Measurements from ENCODE around the gene AGAP5.

AGAP5 gene

GRCh38 chr10:73650537-73651331, 47.2 kb downstream of the AGAP5 start:
- DNase-seq = no peak

- no peak for DNase-seq
These were observed 47.9 kb downstream of the AGAP5 start for GRCh38 chr10:73649876-73650536.

- DNase-seq = no peak
These were observed 48.7 kb downstream of the AGAP5 start for GRCh38 chr10:73648975-73649829.

GRCh38 chr10:73647875-73648651, 49.8 kb downstream of the AGAP5 start:
- no peak for DNase-seq

GRCh38 chr10:73647211-73647874, 50.6 kb downstream of the AGAP5 start:
- peak; percentile 29 for DNase-seq

- DNase-seq = no peak
These were observed 51.3 kb downstream of the AGAP5 start for GRCh38 chr10:73646598-73647041.

- DNase-seq = no peak
These were observed 52.7 kb downstream of the AGAP5 start for GRCh38 chr10:73645251-73645650.

- no peak for DNase-seq
These were observed 53.1 kb downstream of the AGAP5 start for GRCh38 chr10:73644767-73645166.

- peak; percentile 68 for DNase-seq
These were observed 53.7 kb downstream of the AGAP5 start for GRCh38 chr10:73644015-73644743.

- no peak for DNase-seq
These were observed 54.5 kb downstream of the AGAP5 start for GRCh38 chr10:73643362-73643761.

- DNase-seq = no peak
These were observed 56.4 kb downstream of the AGAP5 start, which contains the start of gene MYOZ1 for GRCh38 chr10:73641328-73642060. MYOZ1 (minus strand) TSS chr10:73641474; CDS start chr10:73640017, 1,457 bp downstream.

GRCh38 chr10:73639286-73639685, 58.6 kb downstream of the AGAP5 start:
- no peak for DNase-seq

- DNase-seq = no peak
These were observed 62.1 kb downstream of the AGAP5 start for GRCh38 chr10:73635781-73636180.

- no peak for DNase-seq
These were observed 63.5 kb downstream of the AGAP5 start for GRCh38 chr10:73634421-73634820.

GRCh38 chr10:73629165-73629564, 68.7 kb downstream of the AGAP5 start:
- no peak for DNase-seq

GRCh38 chr10:73628405-73628804, 69.5 kb downstream of the AGAP5 start:
- DNase-seq = no peak

- DNase-seq = no peak
These were observed 70.6 kb downstream of the AGAP5 start for GRCh38 chr10:73627300-73627699.

GRCh38 chr10:73625884-73626752, 71.8 kb downstream of the AGAP5 start:
- peak; percentile 93 for DNase-seq

Measured in CD4-positive, alpha-beta T cell treated with Interleukin-6 for 4 hours (primary cell).